ENCODE measurements around the gene TRIM43B.
"Not testable (repeated sequence)": the region's sequence is repeated elsewhere in the genome, so short reads cannot be mapped to it uniquely, and the experiment has no call there.

Gene TRIM43B

GRCh38 chr2:95433373-95433772 lies 51.2 kb downstream of the TRIM43B start:
- not testable (repeated sequence) for DNase-seq

DNA sequence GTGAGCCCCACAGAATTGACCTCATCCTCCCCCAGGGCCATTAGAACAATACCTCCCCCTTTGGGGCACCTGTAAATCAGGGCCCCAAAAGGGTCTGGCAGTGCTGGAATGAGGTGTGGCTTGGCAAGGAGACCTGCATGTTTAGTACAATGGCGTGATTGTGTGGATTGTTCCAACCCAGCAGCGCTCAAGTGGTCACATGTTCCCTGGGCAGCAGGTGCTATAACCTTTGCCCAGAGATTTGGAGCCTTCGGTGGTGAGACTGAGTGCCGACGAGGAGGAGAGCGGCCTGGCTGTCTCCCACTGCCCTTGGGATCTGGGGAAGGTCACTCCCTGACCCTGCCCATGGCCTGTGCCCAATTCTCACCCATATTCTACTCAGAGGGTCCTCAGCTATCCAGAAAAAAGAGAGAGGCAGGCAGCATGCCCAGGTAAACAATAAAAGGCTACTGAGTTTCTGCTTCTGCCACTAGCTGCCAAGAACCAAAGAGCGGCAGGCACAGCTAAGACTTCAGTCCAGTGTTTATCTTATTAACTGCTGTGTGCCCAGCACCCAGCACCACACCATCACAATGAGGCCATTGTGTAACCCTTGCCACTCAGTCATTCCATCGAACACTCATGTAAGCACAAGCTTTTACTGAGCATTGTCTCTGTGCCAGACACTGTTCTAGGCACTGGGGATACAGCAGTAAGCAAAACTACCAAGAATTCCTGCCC lies 54.6 kb downstream of the TRIM43B start:
- not testable (repeated sequence) for DNase-seq

DNA sequence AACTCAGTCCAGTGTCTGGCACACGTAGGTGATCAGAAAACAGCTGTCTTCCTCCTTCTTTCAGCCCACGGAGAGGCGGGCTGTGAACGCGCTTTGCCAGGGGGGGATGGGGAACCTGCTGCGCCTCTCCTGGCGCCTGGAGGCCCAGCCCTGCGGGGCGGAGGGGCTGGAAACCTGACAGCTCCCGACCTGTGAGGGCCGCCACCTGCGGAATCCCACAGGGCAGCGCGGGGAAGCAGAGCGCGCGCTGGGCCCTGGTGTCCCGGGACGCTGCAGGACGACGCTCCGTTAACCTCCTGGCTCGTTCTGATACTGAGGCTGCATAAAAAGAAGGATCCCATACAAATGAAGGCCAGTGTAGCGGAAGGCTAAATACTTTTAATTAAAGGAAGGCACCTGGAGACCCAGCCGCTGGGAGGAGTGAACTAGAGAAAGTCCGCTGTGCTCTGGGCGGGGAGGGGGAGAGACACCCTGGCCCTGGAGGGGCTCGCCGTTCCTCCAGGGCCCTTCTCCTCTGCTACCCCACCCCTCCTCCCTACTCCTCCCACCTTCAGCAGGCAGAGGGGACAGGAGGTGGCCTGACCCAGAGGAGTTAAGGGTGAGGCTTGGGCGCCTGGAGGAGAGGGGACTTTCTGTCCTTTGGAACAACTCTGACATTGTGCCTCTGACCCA lies 57.2 kb downstream of the TRIM43B start:
- DNase-seq: not testable (repeated sequence)

Measured in NCI-H526 (cell line).